ENCODE measurements around the gene HES5.
"Not testable (repeated sequence)": the region's sequence is repeated elsewhere in the genome, so short reads cannot be mapped to it uniquely, and the experiment has no call there.

DNA sequence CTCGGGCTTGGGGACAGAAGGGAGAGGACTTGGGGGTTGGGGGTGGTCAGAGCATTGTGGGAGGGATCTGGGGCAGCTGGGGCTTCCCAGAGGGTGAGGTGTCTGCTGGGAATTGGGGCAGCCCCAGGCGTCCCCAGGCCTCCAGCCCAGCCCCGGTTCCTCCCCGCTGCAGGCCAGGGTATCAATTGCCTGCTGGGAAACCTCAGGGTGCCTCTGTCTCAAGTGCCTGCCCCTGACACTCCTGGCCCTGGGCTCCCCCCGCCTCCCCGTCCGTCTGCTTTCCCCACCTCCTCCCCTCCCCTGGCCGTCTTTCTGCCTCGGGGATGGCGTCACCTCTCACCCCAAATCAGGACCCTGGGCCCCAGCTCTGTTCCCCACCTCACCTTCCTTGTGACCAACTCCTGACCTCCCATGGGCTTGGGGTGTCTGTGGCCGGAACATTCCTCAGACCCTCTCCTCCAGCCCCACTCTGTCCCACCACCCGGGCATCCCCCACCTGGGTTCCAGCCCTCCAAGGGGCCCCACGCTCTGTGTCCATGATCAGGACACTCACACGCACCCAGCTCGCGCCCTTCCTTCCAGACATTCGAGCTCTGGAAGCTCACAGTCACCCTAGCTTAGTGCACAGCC lies 38.2 kb upstream of the HES5 start:
- not testable (repeated sequence) for TF ChIP-seq POLR2A, CTCF, POLR2AphosphoS5 (IDR thresholded peaks at IDR 0.05)

Data from prostate gland (tissue), 2 donors.